Muscle of arm (tissue), 12 donors: ENCODE measurements around the gene PTPRG. TPM values are rescaled to one million over a fixed set of nuclear protein-coding genes. Genes with fewer than 3 reads are reported as not detected.

Source experiments
- DNase-seq: peaks from one replicate; pipeline ENCODE4 v3.0.0-alpha.2; 2013
- polyA plus RNA-seq, 12 donors: library from polyadenylated mRNA; unstranded; fragments of 120-200 nt; gene quantifications; one replicate each; pipeline ENCODE4 v1.2.1, GENCODE V29; 2013; ENCODE audit not compliant: insufficient read length in 12 of 12

The PTPRG gene
- polyA plus RNA-seq, 12 donors = 22.6 to 37.0 (median 31.4) TPM; not detected in 1

- peak; percentile 31 for DNase-seq
Observed at GRCh38 chr3:61956236-61956635, 394.9 kb downstream of the PTPRG start.

- DNase-seq = no peak
Observed at GRCh38 chr3:61957259-61957658, 395.9 kb downstream of the PTPRG start.

GRCh38 chr3:61960976-61961375 lies 399.6 kb downstream of the PTPRG start:
- no peak for DNase-seq

- no peak for DNase-seq
Observed at GRCh38 chr3:61961900-61962299, 400.5 kb downstream of the PTPRG start.

GRCh38 chr3:61964566-61964965 lies 403.2 kb downstream of the PTPRG start:
- no peak for DNase-seq

GRCh38 chr3:61965770-61966131 lies 404.4 kb downstream of the PTPRG start:
- DNase-seq = no peak

- DNase-seq = no peak
Observed at GRCh38 chr3:61966200-61966599, 404.8 kb downstream of the PTPRG start.

- DNase-seq = no peak
Observed at GRCh38 chr3:61967019-61967418, 405.6 kb downstream of the PTPRG start.

GRCh38 chr3:61967937-61968336 lies 406.6 kb downstream of the PTPRG start:
- DNase-seq = no peak

GRCh38 chr3:61974662-61975061 lies 413.3 kb downstream of the PTPRG start:
- no peak for DNase-seq

GRCh38 chr3:61975199-61975598 lies 413.8 kb downstream of the PTPRG start:
- no peak for DNase-seq

GRCh38 chr3:61975936-61976335 lies 414.6 kb downstream of the PTPRG start:
- no peak for DNase-seq

- DNase-seq = no peak
Observed at GRCh38 chr3:61978460-61979419, 417.4 kb downstream of the PTPRG start.

GRCh38 chr3:61979638-61980037 lies 418.3 kb downstream of the PTPRG start:
- no peak for DNase-seq

GRCh38 chr3:61980041-61980440 lies 418.7 kb downstream of the PTPRG start:
- DNase-seq = no peak

GRCh38 chr3:61981060-61981459 lies 419.7 kb downstream of the PTPRG start:
- DNase-seq = no peak

GRCh38 chr3:61983479-61983878 lies 422.1 kb downstream of the PTPRG start:
- no peak for DNase-seq

- no peak for DNase-seq
Observed at GRCh38 chr3:61985020-61985419, 423.6 kb downstream of the PTPRG start.

GRCh38 chr3:61986473-61986872 lies 425.1 kb downstream of the PTPRG start:
- no peak for DNase-seq

- DNase-seq = no peak
Observed at GRCh38 chr3:61989681-61990080, 428.3 kb downstream of the PTPRG start.

- no peak for DNase-seq
Observed at GRCh38 chr3:61990327-61991027, 429.1 kb downstream of the PTPRG start.

- no peak for DNase-seq
Observed at GRCh38 chr3:61991706-61992105, 430.3 kb downstream of the PTPRG start.

GRCh38 chr3:61996366-61996765 lies 435.0 kb downstream of the PTPRG start:
- no peak for DNase-seq
